GOT3 (cell line): ENCODE results near the gene ANKRD13C.
A peak's percentile ranks its signal among the peaks of the same experiment; 100 is the strongest.
"Not testable (repeated sequence)": the region's sequence is repeated elsewhere in the genome, so short reads cannot be mapped to it uniquely, and the experiment has no call there.

ENCODE experiments used
- DNase-seq: peaks from one replicate; lab custom pipeline; 2025; ENCODE audit warnings: mixed read lengths; lab: John Stamatoyannopoulos, UW

The ANKRD13C gene

DNA sequence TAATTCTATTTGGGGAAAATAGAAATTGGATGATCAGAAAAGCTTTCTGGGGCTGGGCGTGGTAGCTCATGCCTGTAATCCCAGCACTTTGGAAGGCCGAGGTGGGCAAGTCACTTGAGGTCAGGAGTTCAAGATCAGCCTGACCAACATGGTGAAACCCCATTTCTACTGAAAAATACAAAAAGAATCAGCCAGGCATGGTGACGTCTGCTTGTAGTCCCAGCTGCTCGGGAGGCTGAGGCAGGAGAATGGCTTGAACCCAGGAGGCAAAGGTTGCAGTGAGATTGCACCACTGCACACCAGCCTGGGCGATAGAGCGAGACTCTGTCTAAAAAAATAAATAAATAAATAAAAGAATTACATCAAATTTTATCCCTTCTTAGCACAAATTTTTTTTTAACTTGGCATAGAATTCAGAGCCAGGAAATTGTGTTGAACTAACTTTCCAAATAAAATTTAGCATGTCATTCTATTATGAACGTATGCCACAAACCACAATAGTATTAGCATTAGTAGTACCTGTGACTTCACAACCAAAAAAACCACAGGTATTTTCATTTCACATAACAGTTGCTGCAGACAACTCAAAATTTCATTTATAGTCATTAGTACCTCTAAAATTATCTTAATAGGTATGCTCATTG lies 4.5 kb upstream of the ANKRD13C start:
- DNase-seq = no peak

DNA sequence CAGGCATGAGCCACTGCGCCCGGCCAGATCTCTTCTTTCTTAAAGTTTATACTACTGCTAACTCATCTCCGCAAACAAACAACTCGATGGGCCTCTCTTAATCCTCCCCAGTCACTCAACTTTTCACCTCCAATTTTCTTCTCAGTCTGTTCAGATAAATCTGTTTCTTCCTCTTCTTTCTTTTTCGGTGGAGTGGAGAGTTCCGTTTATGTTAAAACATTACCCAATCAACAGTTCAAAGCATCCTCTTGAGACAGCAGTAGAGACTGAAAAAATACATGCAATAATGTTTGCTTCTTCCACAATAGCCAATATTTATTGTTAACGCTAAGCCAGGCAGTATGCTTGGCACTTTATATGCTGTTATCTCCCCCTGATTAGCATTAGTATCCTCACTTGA lies 1.4 kb upstream of the ANKRD13C start:
- no peak for DNase-seq

DNA sequence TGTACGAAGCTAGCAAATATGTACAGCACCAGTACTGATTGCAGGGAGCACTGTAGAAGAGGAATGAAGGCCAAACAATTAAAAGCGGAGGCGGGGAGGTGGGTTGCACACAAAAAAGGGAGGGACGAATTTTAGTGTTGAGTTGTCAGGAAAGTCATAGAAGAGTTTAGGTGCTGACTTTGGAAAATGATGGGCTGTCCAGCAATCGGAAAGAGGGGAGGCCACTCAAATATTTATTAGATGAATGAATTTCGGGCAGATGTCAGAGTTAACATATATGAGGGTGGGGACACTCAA lies 537 bp upstream of the ANKRD13C start:
- DNase-seq = no peak

DNA sequence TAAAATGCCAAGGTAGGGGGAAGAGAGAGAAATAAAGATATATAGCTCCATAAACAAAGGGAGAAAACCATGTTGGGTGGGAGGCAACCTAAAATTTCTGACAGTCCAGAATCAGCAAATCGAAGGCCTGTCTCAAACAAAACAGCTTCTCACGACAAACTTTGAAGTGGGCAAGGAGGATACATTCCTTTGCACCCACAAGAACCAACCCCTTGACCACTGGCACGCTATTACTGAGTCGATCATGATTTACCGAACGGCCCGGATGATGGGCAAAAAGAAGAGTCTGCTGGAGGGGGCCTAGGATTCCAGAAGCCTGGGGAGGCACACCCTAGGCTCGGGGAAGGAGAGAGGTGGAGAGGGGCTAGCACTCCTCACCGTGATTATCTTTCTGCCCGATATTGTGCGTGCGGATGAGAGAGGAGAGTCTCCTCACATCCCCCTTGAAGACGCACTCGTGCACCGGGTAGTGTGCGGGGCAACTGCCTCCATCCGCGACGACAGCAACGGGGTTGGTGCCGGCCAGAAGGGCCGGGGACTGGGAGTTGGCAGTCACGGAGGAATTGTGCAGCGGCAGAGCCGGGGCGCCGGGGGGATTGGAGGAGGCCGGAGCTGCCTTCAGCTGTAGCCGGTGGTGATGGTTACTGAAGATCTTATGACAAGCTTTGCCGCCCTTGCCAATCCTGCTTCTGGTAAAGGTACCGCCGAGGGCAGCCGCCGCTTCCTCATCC lies 756 bp downstream of the ANKRD13C start:
- DNase-seq = peak; percentile 43

DNA sequence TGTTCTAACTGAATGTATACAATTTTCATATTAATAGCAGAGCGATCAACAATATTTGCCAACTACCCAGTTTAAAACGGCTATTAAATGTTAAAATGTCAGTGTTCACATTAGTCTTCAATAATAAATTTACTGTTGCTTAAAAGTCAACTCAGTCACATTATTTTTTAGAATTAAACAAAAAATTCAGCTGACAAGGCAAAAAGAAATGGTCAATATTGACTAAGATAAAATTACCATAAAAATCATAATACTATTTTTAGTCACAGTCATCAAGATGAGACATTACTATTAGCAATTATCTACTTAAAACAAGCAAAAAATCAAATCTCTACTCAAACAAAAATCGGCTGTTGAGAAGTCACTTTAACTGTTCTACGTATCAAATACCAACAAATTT lies 1.5 kb downstream of the ANKRD13C start:
- no peak for DNase-seq

DNA sequence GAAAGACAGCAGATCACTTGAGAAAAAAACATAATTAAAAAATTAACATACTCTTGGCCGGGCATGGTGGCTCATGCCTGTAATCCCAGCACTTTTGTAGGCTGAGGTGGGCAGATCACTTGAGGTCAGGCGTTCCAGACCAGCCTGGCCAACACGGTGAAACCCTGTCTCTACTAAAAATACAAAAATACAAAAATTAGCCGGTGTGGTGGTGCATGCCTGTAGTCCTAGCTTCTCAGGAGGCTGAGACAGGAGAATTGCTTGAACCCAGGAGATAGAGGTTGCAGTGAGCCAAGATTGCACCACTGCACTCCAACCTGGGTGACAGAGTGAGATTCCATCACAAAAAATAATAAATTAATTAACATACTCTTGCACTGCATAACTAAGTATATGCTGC lies 4.7 kb downstream of the ANKRD13C start:
- DNase-seq = not testable (repeated sequence)

DNA sequence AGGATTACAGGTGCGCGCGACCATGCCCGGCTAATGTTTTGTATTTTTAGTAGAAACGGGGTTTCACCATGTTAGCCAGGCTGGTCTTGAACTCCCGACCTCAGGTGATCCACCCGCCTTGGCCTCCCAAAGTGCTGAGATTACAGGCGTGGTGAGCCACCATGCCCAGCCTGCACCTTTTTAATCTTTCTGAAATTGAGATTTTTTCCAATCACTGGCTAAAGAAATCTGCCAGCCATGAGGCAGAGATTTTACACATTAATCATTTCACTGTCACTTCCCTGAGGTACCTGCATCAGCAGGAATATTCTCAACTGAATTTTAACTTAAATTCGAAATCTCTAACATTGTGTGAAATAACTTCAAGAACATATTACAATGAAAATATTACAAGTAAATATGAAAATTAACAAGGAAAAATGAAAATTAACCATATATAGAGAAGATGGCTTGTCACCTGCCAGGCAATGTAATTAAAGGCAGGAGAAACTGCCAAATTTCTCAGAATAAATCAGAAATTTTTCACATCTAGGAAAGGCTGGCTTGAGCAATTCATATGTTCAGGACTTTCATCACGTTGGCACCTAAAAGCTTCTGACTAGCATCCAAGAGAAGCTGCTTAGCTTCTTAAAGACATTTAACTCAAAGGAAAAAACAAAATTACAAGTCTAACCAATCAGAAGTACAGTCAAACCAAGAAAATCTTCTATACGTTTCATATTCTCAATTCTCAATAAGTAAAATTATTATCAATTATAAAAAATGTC lies 5.9 kb downstream of the ANKRD13C start:
- DNase-seq = no peak

DNA sequence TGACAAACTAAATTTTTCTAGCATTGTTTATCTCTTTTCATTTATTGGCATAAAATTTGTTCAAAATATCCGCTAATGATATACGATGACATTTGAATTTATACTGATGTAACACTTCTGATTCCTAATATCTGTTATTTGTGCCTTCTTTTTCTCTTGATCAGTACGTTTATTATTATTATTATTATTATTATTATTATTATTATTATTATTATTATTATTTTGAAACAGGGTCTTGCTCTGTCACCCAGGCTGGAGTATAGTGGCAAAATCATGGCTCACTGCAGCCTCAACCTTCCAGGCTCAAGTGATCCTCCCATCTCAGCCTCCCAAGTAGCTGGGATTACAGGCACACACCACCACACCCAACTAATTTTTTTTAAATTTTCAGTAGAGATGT lies 14.9 kb downstream of the ANKRD13C start:
- not testable (repeated sequence) for DNase-seq

DNA sequence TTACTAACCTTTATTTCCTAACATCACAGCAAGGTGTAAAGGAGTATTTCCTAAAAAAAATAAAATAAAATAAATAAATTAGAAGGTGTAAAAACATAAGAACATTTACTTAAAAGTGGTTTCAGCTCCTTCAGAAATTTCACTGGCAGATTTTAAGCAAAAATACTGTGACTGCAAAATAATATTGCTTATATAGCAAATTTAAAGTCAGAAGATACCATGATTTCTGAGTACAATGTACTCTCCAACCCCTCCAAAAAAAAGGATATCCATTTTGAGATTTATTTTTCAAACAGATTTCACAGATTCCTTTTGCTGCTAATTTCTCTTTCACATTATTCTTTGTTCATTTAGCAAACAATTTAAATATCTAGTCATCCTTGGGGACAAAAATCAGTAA lies 18.5 kb downstream of the ANKRD13C start:
- DNase-seq = no peak

DNA sequence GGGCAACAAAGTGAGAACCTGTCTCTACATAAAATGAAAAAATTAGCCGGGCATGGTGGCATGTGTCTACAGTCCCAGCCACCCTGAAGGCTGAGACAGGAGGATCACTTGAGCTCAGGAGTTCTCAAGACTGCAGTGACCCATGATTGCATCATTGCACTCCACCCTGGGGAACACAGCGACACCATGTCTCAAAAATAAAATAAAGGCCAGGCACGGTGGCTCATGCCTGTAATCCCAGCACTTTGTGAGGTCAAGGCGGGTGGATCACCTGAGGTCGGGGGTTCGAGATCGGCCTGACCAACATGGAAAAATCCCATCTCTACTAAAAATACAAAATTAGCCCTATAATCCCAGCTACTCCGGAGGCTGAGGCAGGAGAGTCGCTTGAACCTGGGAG lies 20.1 kb downstream of the ANKRD13C start:
- DNase-seq = no peak

DNA sequence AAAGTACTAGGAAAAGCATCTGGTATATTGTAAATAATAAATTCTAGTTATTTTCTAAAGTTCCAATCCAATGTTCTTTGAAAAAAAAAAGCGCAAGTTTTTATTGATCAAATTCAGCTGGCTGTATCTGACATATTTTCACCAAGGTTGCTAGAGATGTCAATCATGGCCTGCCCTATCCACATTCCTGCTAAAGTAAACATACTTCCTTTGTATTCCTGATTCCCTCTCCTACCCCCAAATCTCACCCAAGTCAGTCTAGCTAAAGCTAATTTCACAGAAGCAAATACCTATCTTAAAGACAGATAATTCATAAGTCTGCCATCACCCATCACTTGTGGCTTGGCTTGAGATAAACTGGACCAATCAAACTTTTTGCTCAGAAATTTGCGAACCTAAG lies 21.3 kb downstream of the ANKRD13C start:
- DNase-seq = no peak

DNA sequence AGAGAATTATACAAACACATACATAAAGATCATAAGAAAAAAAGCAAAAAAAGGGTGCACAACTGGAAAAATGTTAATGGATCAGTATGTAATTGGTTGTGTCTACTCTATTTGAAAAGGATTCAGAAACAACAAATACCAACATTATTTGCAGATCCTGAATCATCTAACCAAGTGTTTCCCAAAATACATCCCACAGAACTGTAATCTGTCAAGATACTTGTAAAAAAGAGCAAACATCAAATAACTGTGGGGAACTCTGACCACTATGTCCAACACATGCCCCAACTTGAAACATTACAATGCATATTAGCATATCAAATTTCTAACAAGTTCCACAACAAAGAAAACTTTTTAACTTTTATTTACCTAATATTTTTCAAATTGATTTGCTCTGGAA lies 22.6 kb downstream of the ANKRD13C start:
- DNase-seq = no peak

DNA sequence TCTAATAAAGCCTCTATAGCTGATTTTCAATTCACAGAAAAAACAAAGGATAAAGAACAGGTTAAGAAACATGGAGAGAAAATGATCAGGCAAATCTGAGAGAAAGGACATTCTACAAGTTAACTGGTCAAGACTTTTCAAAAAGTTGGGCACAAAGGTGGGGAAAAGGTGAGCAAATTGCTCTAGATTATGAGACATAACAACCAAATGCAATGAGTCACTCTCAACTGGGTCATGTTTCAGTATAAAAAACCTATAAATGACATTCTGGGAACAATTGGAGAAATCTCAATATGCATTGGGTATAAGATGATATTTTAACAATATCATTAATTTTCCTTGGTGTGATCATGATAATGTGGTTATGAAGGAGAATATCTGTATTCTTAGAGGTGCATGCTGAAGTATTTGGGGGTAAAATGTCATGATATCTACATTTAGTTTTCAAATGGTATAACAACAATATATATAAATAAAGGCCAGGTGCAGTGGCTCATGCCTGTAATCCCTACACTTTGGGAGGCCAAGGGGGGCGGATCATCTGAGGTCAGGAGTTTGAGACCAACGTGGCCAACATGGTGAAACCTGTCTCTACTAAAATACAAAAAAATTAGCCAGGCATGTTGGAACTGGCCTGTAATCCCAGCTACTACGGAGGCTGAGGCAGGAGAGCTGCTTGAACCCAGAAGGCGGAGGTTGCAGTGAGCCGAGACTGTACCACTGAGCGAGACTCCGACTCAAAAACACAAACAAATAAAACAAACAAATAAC lies 27.0 kb downstream of the ANKRD13C start:
- DNase-seq = no peak

DNA sequence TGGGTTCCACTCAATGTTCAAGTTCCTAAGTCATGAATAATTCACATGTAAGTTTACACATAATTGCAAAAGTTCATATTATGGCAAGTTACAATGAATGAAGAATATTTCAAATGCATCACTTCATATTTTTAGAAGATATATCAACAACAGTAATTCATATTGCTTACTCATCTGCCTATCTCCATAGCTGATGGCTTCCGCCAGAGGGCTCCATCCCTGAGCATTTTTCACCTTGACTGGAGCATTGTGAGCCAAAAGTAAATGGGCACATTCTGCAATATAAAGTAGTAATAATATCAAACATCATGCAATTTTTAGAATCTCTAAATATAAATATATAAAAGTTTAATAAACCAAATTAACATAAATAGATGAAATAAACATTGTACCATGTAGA lies 29.8 kb downstream of the ANKRD13C start:
- no peak for DNase-seq

DNA sequence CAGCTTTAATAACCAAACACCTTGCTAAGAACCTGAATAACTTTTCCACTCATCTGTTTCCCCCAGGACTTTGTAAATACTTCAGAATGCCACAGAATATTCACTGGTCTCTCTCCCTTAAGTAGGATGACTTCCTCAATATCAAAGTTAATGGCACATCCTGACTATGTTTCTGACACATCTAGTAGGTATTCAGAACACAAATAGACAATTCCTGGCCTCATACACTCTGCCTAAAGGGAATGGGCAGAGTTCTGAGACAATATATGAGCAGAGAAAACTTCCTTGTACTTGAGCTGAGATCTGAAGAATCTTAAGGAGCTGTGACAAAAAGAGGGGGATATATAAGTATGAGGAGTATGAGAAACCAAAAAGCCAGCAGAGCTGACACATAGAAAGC lies 34.8 kb downstream of the ANKRD13C start:
- no peak for DNase-seq

DNA sequence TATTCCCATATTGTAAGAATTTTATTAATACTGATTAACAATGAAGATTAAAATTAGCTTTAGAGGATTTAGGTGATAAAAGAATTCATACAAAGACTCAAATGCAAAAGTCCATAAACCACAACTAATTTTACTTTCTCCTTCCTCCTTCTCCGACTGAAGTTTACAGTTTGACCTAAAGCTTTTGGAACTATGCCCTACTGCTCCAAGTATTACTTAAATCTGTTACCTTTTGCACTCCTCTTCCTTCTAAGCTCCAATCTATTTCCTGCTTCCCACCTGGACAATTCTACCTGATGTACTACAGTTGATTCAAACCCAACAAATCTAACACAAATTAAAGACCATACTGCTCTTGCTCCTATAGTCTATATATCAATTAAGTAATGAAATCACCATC lies 36.3 kb downstream of the ANKRD13C start:
- DNase-seq = no peak

DNA sequence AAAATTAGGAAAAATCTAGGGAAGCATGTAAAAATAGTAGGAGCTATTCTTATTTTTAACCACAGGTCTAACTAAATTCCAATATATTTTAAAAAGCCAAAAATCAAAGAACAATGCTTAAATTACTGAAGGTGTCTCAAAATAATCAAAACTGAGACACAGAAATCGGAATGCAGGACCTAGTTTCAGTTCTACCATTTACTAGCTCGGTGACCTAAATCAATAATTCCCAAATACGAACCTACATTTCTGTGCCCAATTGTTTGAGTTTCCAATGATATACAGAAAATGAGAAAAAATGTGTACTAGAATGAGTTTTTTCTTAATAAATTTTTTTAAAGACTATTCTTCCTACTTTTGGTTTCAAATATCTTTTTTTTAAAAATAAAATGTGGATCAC lies 37.4 kb downstream of the ANKRD13C start:
- no peak for DNase-seq

DNA sequence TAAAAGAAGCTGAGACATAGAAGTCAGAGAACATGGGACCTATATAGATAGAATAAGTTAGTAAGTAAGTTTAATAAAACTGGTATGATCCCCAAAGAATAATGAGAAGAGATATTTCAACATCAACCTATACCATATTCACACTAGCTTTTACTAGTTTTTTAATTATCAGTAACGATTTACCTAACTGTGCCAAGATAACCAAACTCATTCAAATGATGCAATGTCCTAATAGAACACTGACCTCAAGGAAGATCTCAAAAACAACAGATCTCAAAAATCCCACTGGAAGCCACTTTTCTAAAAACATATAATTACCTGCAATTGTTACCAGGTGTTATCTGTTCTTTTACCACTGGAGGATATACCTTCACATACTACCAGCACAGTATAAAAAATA lies 38.7 kb downstream of the ANKRD13C start:
- DNase-seq = no peak

DNA sequence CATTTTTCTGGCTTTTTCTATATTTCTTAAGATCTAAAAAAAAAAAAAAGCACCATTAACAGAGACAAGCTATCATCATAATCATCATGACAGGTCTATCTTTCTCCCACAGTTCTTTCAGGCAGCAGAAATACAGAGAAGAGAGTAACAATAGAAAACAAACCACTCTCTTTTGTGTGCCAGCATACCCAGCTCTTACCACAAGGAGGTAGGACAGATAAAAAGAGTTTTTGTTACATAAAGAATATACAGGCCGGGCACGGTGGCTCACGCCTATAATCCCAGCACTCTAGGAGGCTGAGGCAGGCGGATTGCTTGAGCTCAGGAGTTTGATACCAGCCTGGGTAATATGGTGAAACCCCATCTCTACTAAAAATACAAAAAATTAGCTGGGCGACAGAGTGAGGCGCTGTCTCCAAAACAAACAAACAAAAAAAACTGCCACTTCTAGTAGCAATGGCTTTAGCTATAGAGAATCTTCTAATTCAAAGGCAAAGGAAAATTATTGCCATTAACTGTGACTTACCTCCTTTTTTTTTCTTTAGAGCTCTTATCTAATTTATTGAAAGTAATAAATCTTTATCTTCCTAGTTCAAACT lies 39.7 kb downstream of the ANKRD13C start:
- DNase-seq = no peak

DNA sequence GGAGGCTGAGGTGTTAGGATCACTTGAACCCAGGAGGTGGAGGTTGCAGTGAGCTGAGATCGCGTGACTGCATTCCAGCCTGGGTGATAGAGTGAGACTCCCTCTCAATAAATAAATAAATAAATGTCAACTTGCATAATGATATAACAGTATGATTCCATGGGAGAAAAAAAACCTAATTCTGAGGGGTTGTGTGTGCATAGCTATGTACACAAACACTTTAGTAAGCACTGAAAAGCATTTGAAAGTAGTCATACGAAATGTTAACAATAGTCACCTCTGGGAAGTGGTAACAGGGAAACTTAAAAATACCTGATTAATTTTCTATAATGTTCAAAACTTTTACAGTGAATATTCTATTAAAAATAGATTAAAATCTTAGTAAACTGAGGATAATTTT lies 43.2 kb downstream of the ANKRD13C start:
- DNase-seq = no peak

DNA sequence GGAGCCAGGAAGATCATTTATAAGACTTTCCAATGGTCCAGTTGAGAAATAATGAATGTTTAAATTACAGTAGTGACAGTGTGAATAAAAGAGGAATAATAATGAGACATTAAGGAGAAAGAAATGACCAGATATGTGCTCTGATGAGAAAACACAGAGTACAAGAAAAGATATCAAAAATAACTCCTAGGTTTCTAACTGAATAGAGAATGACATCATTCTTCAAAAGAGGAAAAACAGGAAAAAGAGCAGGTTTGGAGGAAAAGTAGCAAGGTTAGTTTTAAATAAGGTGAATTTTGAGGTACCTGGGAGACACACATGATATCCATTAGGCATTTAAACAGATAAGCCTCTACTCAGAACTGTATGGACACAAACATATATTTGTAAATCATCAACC lies 55.0 kb downstream of the ANKRD13C start:
- no peak for DNase-seq

DNA sequence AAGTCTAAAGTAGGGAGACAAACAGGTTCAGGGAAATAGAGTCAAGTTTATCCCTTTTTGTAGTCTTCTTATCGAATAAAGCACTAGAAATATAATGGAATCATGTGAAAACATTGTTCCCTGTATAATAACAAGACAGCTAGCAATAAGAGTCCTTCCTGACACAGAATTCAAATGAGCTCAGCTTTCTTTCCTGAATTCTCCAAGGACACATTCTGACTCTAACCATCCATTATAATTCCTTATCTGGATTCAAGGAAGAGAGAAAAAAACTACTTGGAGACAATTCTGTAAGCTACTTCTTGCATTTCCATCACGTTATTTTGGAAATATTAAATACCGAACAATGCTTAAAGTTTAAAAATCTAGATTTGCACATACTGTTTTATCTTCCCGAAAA lies 58.8 kb downstream of the ANKRD13C start:
- no peak for DNase-seq
